Umbilical cord (tissue), 2 donors: ENCODE data around the gene C12orf50. TPM values are rescaled to one million over a fixed set of nuclear protein-coding genes. Genes with fewer than 3 reads are reported as not detected.
"Not testable (repeated sequence)": the region's sequence is repeated elsewhere in the genome, so short reads cannot be mapped to it uniquely, and the experiment has no call there.

ENCODE experiments used
- DNase-seq: peaks from one replicate; pipeline ENCODE4 v3.0.0-alpha.2; 2015; ENCODE audit warnings: low spot score
- total RNA-seq: library from RNA; depleted of rRNA; stranded (reverse); fragments of >200 nt; gene quantifications from one replicate; pipeline ENCODE4 v1.2.3, GENCODE V29; 2014; ENCODE audit warnings: low replicate concordance; ENCODE audit not compliant: insufficient read depth

C12orf50 gene
- total RNA-seq = 9.1 TPM

- no peak for DNase-seq
These were observed at the start of gene C12orf50 for GRCh38 chr12:88029093-88029665. Gene C12orf50 (minus strand): TSS chr12:88029401. CDS start chr12:88026962, 2,439 bp downstream.

GRCh38 chr12:88067301-88067700 is 38.1 kb upstream of the C12orf50 start:
- DNase-seq = no peak

GRCh38 chr12:88063375-88063774 is 34.2 kb upstream of the C12orf50 start:
- no peak for DNase-seq

GRCh38 chr12:88062474-88062873 is 33.3 kb upstream of the C12orf50 start:
- no peak for DNase-seq

- no peak for DNase-seq
These were observed 29.5 kb upstream of the C12orf50 start for GRCh38 chr12:88058719-88059077.

- DNase-seq = no peak
These were observed 29.0 kb upstream of the C12orf50 start for GRCh38 chr12:88057994-88058718.

GRCh38 chr12:88056571-88056970 is 27.4 kb upstream of the C12orf50 start:
- no peak for DNase-seq

GRCh38 chr12:88052686-88053085 is 23.5 kb upstream of the C12orf50 start:
- no peak for DNase-seq

GRCh38 chr12:88044035-88044434 is 14.8 kb upstream of the C12orf50 start:
- DNase-seq = no peak

- DNase-seq = no peak
These were observed 8.6 kb upstream of the C12orf50 start for GRCh38 chr12:88037770-88038169.

- DNase-seq = no peak
These were observed 7.3 kb upstream of the C12orf50 start for GRCh38 chr12:88036353-88036965.

- no peak for DNase-seq
These were observed 6.7 kb upstream of the C12orf50 start for GRCh38 chr12:88035907-88036289.

GRCh38 chr12:88035271-88035906 is 6.2 kb upstream of the C12orf50 start:
- DNase-seq = peak; percentile 93

- not testable (repeated sequence) for DNase-seq
These were observed 2.0 kb upstream of the C12orf50 start for GRCh38 chr12:88031161-88031560.

GRCh38 chr12:88026196-88026595 is 3.0 kb downstream of the C12orf50 start:
- no peak for DNase-seq

- no peak for DNase-seq
These were observed 11.2 kb downstream of the C12orf50 start for GRCh38 chr12:88017964-88018363.

- DNase-seq = no peak
These were observed 13.4 kb downstream of the C12orf50 start for GRCh38 chr12:88015825-88016224.

- DNase-seq = no peak
These were observed 17.4 kb downstream of the C12orf50 start for GRCh38 chr12:88011755-88012154.

GRCh38 chr12:88006351-88006750 is 22.9 kb downstream of the C12orf50 start:
- DNase-seq = no peak

- no peak for DNase-seq
These were observed 27.9 kb downstream of the C12orf50 start for GRCh38 chr12:88001327-88001726.

GRCh38 chr12:87995581-87996178 is 33.5 kb downstream of the C12orf50 start:
- peak; percentile 76 for DNase-seq

- DNase-seq = no peak
These were observed 37.7 kb downstream of the C12orf50 start for GRCh38 chr12:87991483-87991882.
